H1 (cell line): ENCODE results near the gene CTIF. TPM values are rescaled to one million over a fixed set of nuclear protein-coding genes. Genes with fewer than 3 reads are reported as not detected.

Experiments used
- CTCF ChIA-PET: fragments of 300-600 bp; sonication (Branson Sonifier 250); formaldehyde crosslinking; loops from one replicate; lab custom pipeline; 2021; ENCODE audit not compliant: partially characterized antibody; lab: Charles Lee
- POLR2A ChIA-PET: fragments of 300-600 bp; sonication (Branson Sonifier 250); formaldehyde crosslinking; loops from one replicate; lab custom pipeline; 2021; ENCODE audit warnings: inconsistent platforms; ENCODE audit not compliant: partially characterized antibody; lab: Charles Lee
- DNase-seq, 2 experiments: peaks; one replicate each; pipeline versions ENCODE4 v3.0.0 to v3.0.0-alpha.2; 2010 to 2022; ENCODE audit warnings: low spot score in 2 of 2, low read depth in 1 of 2, mixed read lengths in 1 of 2
- FAIRE-seq: peaks from 2 replicates; lab custom pipeline; 2011; peaks lifted over from hg19 to GRCh38; lab: Jason Lieb, UNC
- H2AFZ ChIP-seq: 2 replicates; pipeline ENCODE4 v1.8.1; 2012; ENCODE audit warnings: low read length, inconsistent platforms
- H2AK5ac ChIP-seq: 2 replicates; pipeline ENCODE4 v1.6.1; 2013; ENCODE audit warnings: low read depth, low read length
- H2BK120ac ChIP-seq: replicated peaks from 2 replicates; pipeline ENCODE3; 2013; ENCODE audit warnings: low read depth, low read length, inconsistent platforms
- H2BK12ac ChIP-seq: 2 replicates; pipeline ENCODE4 v1.6.1; 2013; ENCODE audit warnings: low read depth, low read length
- H2BK15ac ChIP-seq: 2 replicates; pipeline ENCODE4 v1.6.1; 2013; ENCODE audit warnings: low read length
- H2BK20ac ChIP-seq: 2 replicates; pipeline ENCODE4 v1.6.1; 2013; ENCODE audit warnings: low read length
- H2BK5ac ChIP-seq: 2 replicates; pipeline ENCODE4 v1.6.1; 2013; ENCODE audit warnings: low read depth, low read length
- H3K14ac ChIP-seq: 2 replicates; pipeline ENCODE4 v1.6.1; 2013; ENCODE audit warnings: inconsistent platforms; ENCODE audit not compliant: insufficient read length
- H3K18ac ChIP-seq: 2 replicates; pipeline ENCODE4 v1.6.1; 2013; ENCODE audit warnings: low read length; ENCODE audit errors: extremely low read depth
- H3K23ac ChIP-seq: 2 replicates; pipeline ENCODE4 v1.6.1; 2013; ENCODE audit warnings: inconsistent platforms; ENCODE audit not compliant: insufficient read length
- H3K23me2 ChIP-seq: 2 replicates; pipeline ENCODE4 v1.6.1; 2013; ENCODE audit warnings: low read depth, low read length
- H3K27ac ChIP-seq: 2 replicates; pipeline ENCODE4 v1.6.1; 2011; ENCODE audit warnings: low read depth, low read length, inconsistent platforms
- H3K27me3 ChIP-seq, 4 experiments: replicated peaks in 1 of 4; 1 replicate in 1 of 4; 2 replicates in 3 of 4; pipeline versions ENCODE4 v1.6.1 to v1.8.1; 2011 to 2013; ENCODE audit warnings: low read length in 3 of 4, mild to moderate bottlenecking in 3 of 4, inconsistent platforms in 2 of 4, mixed read lengths in 2 of 4, moderate library complexity in 1 of 4; ENCODE audit not compliant: control insufficient read depth in 3 of 4, insufficient read depth in 3 of 4; ENCODE audit errors: extremely low read depth in 1 of 4
- H3K36me3 ChIP-seq, 4 experiments: 2 replicates each; pipeline versions ENCODE4 v1.6.1 to v1.8.1; 2011 to 2013; ENCODE audit warnings: mild to moderate bottlenecking in 4 of 4, low read length in 3 of 4, moderate library complexity in 2 of 4, control low read depth in 1 of 4, inconsistent platforms in 1 of 4; ENCODE audit not compliant: insufficient read depth in 4 of 4, control insufficient read depth in 2 of 4
- H3K4ac ChIP-seq: replicated peaks from 2 replicates; pipeline ENCODE3; 2013; ENCODE audit warnings: low read length, low read depth, mixed read lengths, inconsistent platforms; ENCODE audit not compliant: insufficient read length
- H3K4me1 ChIP-seq, 4 experiments: replicated peaks in 1 of 4; 1 replicate in 1 of 4; 2 replicates in 3 of 4; pipeline versions ENCODE4 v1.6.1 to v1.8.1; 2011 to 2013; ENCODE audit warnings: low read length in 3 of 4, inconsistent platforms in 2 of 4, mixed read lengths in 1 of 4; ENCODE audit not compliant: insufficient read depth in 4 of 4, control insufficient read depth in 3 of 4
- H3K4me2 ChIP-seq, 2 experiments: 2 replicates each; pipeline versions ENCODE4 v1.6.1 to v1.8.1; 2011 to 2013; ENCODE audit warnings: low read depth in 2 of 2, low read length in 2 of 2, control low read depth in 1 of 2, inconsistent platforms in 1 of 2, mild to moderate bottlenecking in 1 of 2; ENCODE audit not compliant: insufficient read depth in 1 of 2
- H3K4me3 ChIP-seq, 4 experiments: fragments of 200-600, 300-600 bp in 1 of 4; sonication (generic), shearing (Covaris generic), sonication (Bioruptor Twin) in 1 of 4; 2 replicates each; pipeline versions ENCODE4 v1.5.1 to v1.8.1; 2011 to 2016; ENCODE audit warnings: low read length in 4 of 4, low read depth in 3 of 4, control low read depth in 2 of 4, inconsistent platforms in 2 of 4, mild to moderate bottlenecking in 2 of 4, mixed read lengths in 1 of 4, moderate library complexity in 1 of 4; ENCODE audit not compliant: insufficient read depth in 2 of 4; ENCODE audit errors: extremely low read depth in 1 of 4
- H3K56ac ChIP-seq: replicated peaks from 2 replicates; pipeline ENCODE3; 2013; ENCODE audit warnings: low read depth, mild to moderate bottlenecking, mixed read lengths, low read length, inconsistent platforms; ENCODE audit not compliant: insufficient read length
- H3K79me1 ChIP-seq: 2 replicates; pipeline ENCODE4 v1.6.1; 2013; ENCODE audit warnings: low read depth, low read length, control low read depth
- H3K79me2 ChIP-seq, 2 experiments: 2 replicates each; pipeline versions ENCODE4 v1.6.1 to v1.8.1; 2012 to 2013; ENCODE audit warnings: low read length in 2 of 2, mild to moderate bottlenecking in 2 of 2, inconsistent platforms in 1 of 2; ENCODE audit not compliant: insufficient read depth in 2 of 2, control insufficient read depth in 1 of 2
- H3K9ac ChIP-seq, 4 experiments: replicated peaks in 1 of 4; 1 replicate in 1 of 4; 2 replicates in 3 of 4; pipeline versions ENCODE4 v1.6.1 to v1.8.1; 2011 to 2013; ENCODE audit warnings: low read depth in 3 of 4, low read length in 3 of 4, control low read depth in 2 of 4, mild to moderate bottlenecking in 2 of 4, moderate library complexity in 2 of 4, inconsistent platforms in 1 of 4; ENCODE audit errors: extremely low read depth in 1 of 4
- H3K9me3 ChIP-seq, 2 experiments: 2 replicates each; pipeline versions ENCODE4 v1.6.1 to v1.8.1; 2012 to 2013; ENCODE audit warnings: mild to moderate bottlenecking in 2 of 2, moderate library complexity in 2 of 2, control low read depth in 1 of 2, inconsistent platforms in 1 of 2, low read depth in 1 of 2, low read length in 1 of 2, mixed read lengths in 1 of 2; ENCODE audit not compliant: insufficient read depth in 2 of 2
- H4K20me1 ChIP-seq, 2 experiments: replicated peaks in 1 of 2; 2 replicates each; pipeline versions ENCODE3 to v1.8.1; 2011 to 2013; ENCODE audit warnings: inconsistent platforms in 2 of 2, low read length in 2 of 2, mild to moderate bottlenecking in 1 of 2; ENCODE audit not compliant: insufficient read depth in 2 of 2, control insufficient read depth in 1 of 2
- H4K5ac ChIP-seq: 2 replicates; pipeline ENCODE4 v1.6.1; 2013; ENCODE audit warnings: low read length, low read depth, mixed read lengths, inconsistent platforms; ENCODE audit not compliant: insufficient read length
- H4K8ac ChIP-seq: 2 replicates; pipeline ENCODE4 v1.8.0; 2013; ENCODE audit warnings: mild to moderate bottlenecking, moderate library complexity, low read length, inconsistent platforms; ENCODE audit not compliant: insufficient read depth; ENCODE audit errors: extremely low read depth
- H4K91ac ChIP-seq: replicated peaks from 2 replicates; pipeline ENCODE3; 2013; ENCODE audit warnings: low read length, mixed read lengths, inconsistent platforms; ENCODE audit not compliant: insufficient read length
- BCL11A ChIP-seq, 2 experiments: IDR thresholded peaks; one replicate each; pipeline ENCODE4 v1.6.1; 2011; ENCODE audit warnings: low read depth in 2 of 2, low read length in 2 of 2, mild to moderate bottlenecking in 2 of 2
- BRCA1 ChIP-seq: IDR thresholded peaks from 2 replicates; pipeline ENCODE4 v1.6.1; 2012; ENCODE audit warnings: low read depth, low read length, improper control_type of control experiment
- CBX5 ChIP-seq: fragments of 300-800, 300-1000 bp; sonication (generic); IDR thresholded peaks from 2 replicates; pipeline ENCODE4 v1.7.1; 2016; ENCODE audit warnings: antibody characterized with exemption, low read length, low read depth
- EGR1 ChIP-seq: IDR thresholded peaks from 2 replicates; pipeline ENCODE4 v1.6.1; 2011; ENCODE audit warnings: low read depth, low read length, borderline replicate concordance
- HDAC2 ChIP-seq, 2 experiments: fragments of 300-600 bp in 1 of 2; sonication (generic) in 1 of 2; IDR thresholded peaks; 2 replicates each; pipeline ENCODE4 v1.6.1; 2011 to 2012; ENCODE audit warnings: low read depth in 2 of 2, low read length in 2 of 2, mild to moderate bottlenecking in 2 of 2, moderate library complexity in 2 of 2, borderline replicate concordance in 1 of 2, inconsistent platforms in 1 of 2
- RAD21 ChIP-seq, 2 experiments: IDR thresholded peaks in 1 of 2; conservative IDR thresholded peaks in 1 of 2; 2 replicates each; pipeline ENCODE4 v1.6.1; 2011; ENCODE audit warnings: low read depth in 2 of 2, low read length in 2 of 2, improper control_type of control experiment in 1 of 2, inconsistent platforms in 1 of 2, mild to moderate bottlenecking in 1 of 2, moderate library complexity in 1 of 2
- RNF2 ChIP-seq: fragments of 200-900, 300-1000 bp; sonication (generic); IDR thresholded peaks from 2 replicates; pipeline ENCODE4 v1.7.1; 2016; ENCODE audit warnings: borderline replicate concordance, low read depth, mild to moderate bottlenecking, antibody characterized with exemption, low read length; ENCODE audit not compliant: poor library complexity, severe bottlenecking; ENCODE audit errors: missing control alignments
- SIRT6 ChIP-seq: IDR thresholded peaks from one replicate; pipeline ENCODE4 v1.7.1; 2012; ENCODE audit warnings: low read length, inconsistent platforms
- SIX5 ChIP-seq: IDR thresholded peaks from 2 replicates; pipeline ENCODE4 v1.6.1; 2011; ENCODE audit warnings: mild to moderate bottlenecking, low read depth, low read length
- TAF7 ChIP-seq: optimal IDR thresholded peaks from 2 replicates; pipeline ENCODE3; 2011; ENCODE audit warnings: low read depth, mild to moderate bottlenecking, inconsistent platforms, low read length, moderate library complexity, borderline replicate concordance
- TBP ChIP-seq: IDR thresholded peaks from 2 replicates; pipeline ENCODE4 v1.6.1; 2011; ENCODE audit warnings: low read depth, low read length, improper control_type of control experiment
- ZNF274 ChIP-seq: IDR thresholded peaks from 2 replicates; pipeline ENCODE4 v1.7.0; 2012; ENCODE audit warnings: low read length, borderline replicate concordance; ENCODE audit errors: extremely low read depth
- WGBS, 2 experiments: shearing (Covaris generic) in 1 of 2; methylation state at CpG; one replicate each; pipeline versions ENCODE4 v1.1.6 to v1.1.7; 2013 to 2015; ENCODE audit warnings: low lambda C conversion rate in 2 of 2, mixed read lengths in 2 of 2, inconsistent platforms in 1 of 2, low coverage in 1 of 2, missing lambda C conversion rate in 1 of 2; ENCODE audit not compliant: insufficient replicate concordance in 2 of 2, insufficient coverage in 1 of 2, insufficient read length in 1 of 2; ENCODE audit errors: extremely low coverage in 1 of 2, missing lambda C conversion rate in 1 of 2; 5-methylcytosine and 5-hydroxymethylcytosine counted together
- polyA plus RNA-seq, 7 experiments: library from polyadenylated mRNA; depleted of rRNA in 3 of 7; stranded (reverse) in 5 of 7; unstranded in 2 of 7; fragments of >200 nt in 5 of 7; fragments of 200-250 nt in 2 of 7; gene quantifications; 1 replicate in 5 of 7; 2 replicates in 1 of 7; 4 replicates in 1 of 7; pipeline versions ENCODE4 v1.2.1 to v1.2.3, GENCODE V29; 2011 to 2013; ENCODE audit warnings: missing spikeins in 2 of 7, mixed read lengths in 2 of 7
- total RNA-seq: library from RNA; stranded (reverse); fragmentation: NEBNext Ultra II Directional; extraction: Animal tissue kit (Norgen Biotek cat#: 25700); gene quantifications from 2 replicates; pipeline ENCODE4 v1.2.1, GENCODE V29; 2021

Gene CTIF
- total and polyA plus RNA-seq, 2 of the 8 experiments (the other 6 are each of a cell fraction or from before 2014, with no cell fraction given): 9.0 to 17.8 TPM

DNA sequence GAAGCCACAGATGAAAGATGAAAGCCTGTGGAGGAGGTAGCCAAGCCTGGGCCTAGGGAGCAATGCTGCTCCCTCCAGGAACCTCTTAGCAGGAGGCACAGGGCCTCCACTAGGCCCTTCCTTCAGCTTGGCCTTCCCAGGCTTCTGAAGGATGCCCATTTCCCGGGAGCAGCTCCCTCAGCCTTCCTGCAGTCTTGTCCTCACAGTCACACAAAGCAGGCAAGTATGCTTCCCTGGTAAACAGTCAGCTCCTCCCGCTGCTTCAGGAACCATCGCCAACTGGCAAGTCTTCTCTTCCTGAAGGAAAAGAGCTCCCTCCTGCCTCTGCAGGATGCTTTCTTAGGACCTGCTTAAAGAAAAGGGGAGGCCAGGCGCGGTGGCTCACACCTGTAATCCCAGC, 358.7 kb downstream of the CTIF start:
- POLR2A ChIA-PET: interaction anchor here (2.0 kb wide), 1 partner anchor 44 kb away, joined by 4 read pairs; no protein-coding TSS in a partner anchor
- Histone ChIP-seq H3K27ac (no peak overlapping the region), H3K23ac (no peak overlapping the region), H2BK120ac (no peak overlapping the region), H2BK5ac (no peak overlapping the region), H4K91ac (no peak overlapping the region), H3K4me1 (peaks cover 0 to 5% (median 1%) of the 10 kb centered on the region in 4 experiments; a peak in 2 of 7 replicates), H3K4me3 (no peak overlapping the region), H3K36me3 (no peaks in the 10 kb centered on the region), H2BK12ac (peak overlapping the region; percentile 84; the same call in 1 of the 2 replicates), H4K20me1 (no peaks in the 10 kb centered on the region), H3K23me2 (peaks cover 7% of the 10 kb centered on the region; the same call in 1 of the 2 replicates), H3K4me2 (no peak overlapping the region), H2BK15ac (no peak overlapping the region), H2AFZ (no peak overlapping the region; the same call in 1 of the 2 replicates), H3K27me3 (no peaks in the 10 kb centered on the region), H4K5ac (no peak overlapping the region), H2BK20ac (no peak overlapping the region), H3K79me1 (no peaks in the 10 kb centered on the region), H2AK5ac (no peak overlapping the region), H3K79me2 (no peaks in the 10 kb centered on the region), H3K9me3 (no peaks in the 10 kb centered on the region), H3K9ac (no peak overlapping the region), H3K56ac (no peak overlapping the region), H3K4ac (no peak overlapping the region), H3K14ac (no peak overlapping the region), H3K18ac (no peak overlapping the region), H4K8ac (no peak overlapping the region)
- CTCF ChIA-PET: interaction anchor here (0.6 to 2.7 kb wide), 26 partner anchors 9 to 379 kb away, joined by 3 to 16 read pairs (median 4); no protein-coding TSS in a partner anchor
- 85% methylated on average over 5 of the region's 5 CpGs; no CpG with 5 or more reads in 1 of the 2 experiments for WGBS, 2 experiments
- TF ChIP-seq RAD21 (IDR thresholded peaks at IDR 0.05 in 1 of 2, conservative IDR thresholded peaks at IDR 0.05 in 1 of 2; ENCODE audit: low read depth in 2 of 2, low read length in 2 of 2) (no peak), SIX5 (no peak), TBP (no peak), TAF7 (no peak), ZNF274 (no peak), EGR1 (no peak), CBX5 (no peak), SIRT6 (no peak), RNF2 (no peak), HDAC2 (IDR thresholded peaks at IDR 0.05; ENCODE audit: borderline replicate concordance in 1 of 2, low read depth in 2 of 2, low read length in 2 of 2) (no peak), BRCA1 (no peak), BCL11A (IDR thresholded peaks at IDR 0.05; ENCODE audit: low read depth in 2 of 2, low read length in 2 of 2) (no peak)
- DNase-seq: no peak
- FAIRE-seq: no peak
